Mammary epithelial cell (primary cell): ENCODE results near the gene PIGW.

ENCODE experiments used
- EZH2 ChIP-seq: IDR thresholded peaks from 2 replicates; pipeline ENCODE4 v1.6.1; 2012; ENCODE audit warnings: low read length, inconsistent platforms, borderline replicate concordance
- TF ChIP-seq, protein P1 (sequence below), 2 donors: IDR thresholded peaks in 1 of 2; conservative IDR thresholded peaks in 1 of 2; 2 replicates each; pipeline ENCODE4 v1.5.1; 2011 to 2012; ENCODE audit warnings: inconsistent platforms in 2 of 2, low read length in 2 of 2, mild to moderate bottlenecking in 2 of 2, control low read depth in 1 of 2, low read depth in 1 of 2; ENCODE audit not compliant: insufficient read depth in 1 of 2; ENCODE audit errors: extremely low read depth in 1 of 2

DNA sequence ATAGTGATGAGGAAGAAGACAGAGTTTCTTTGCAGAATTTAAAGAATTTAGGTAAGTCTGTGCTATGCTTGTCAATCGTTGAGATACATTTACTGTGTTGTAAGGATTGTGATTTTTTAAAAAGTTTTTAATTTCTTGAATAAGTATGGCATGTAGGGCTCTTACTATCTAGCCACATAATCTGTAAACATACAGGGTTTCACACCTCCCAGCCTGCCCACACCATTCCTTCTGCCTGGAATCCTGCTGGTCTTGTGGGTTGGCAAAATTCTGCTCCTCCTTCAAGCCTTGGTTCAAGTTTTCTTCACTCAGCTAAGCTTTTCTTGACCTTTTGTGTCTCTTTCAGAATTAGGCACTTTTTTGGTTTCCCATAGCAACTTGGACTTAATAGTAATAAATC, 40.8 kb upstream of the PIGW start:
- TF ChIP-seq, protein P1, sequence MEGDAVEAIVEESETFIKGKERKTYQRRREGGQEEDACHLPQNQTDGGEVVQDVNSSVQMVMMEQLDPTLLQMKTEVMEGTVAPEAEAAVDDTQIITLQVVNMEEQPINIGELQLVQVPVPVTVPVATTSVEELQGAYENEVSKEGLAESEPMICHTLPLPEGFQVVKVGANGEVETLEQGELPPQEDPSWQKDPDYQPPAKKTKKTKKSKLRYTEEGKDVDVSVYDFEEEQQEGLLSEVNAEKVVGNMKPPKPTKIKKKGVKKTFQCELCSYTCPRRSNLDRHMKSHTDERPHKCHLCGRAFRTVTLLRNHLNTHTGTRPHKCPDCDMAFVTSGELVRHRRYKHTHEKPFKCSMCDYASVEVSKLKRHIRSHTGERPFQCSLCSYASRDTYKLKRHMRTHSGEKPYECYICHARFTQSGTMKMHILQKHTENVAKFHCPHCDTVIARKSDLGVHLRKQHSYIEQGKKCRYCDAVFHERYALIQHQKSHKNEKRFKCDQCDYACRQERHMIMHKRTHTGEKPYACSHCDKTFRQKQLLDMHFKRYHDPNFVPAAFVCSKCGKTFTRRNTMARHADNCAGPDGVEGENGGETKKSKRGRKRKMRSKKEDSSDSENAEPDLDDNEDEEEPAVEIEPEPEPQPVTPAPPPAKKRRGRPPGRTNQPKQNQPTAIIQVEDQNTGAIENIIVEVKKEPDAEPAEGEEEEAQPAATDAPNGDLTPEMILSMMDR (conservative IDR thresholded peaks at IDR 0.05 in 1 of 2, IDR thresholded peaks at IDR 0.05 in 1 of 2; ENCODE audit: extremely low read depth in 1 of 2, insufficient read depth in 1 of 2, low read depth in 1 of 2, low read length in 2 of 2), result no peak
- no peak for TF ChIP-seq EZH2
